NCI-H2196 treated with DMSO at 0.1 percent for 48 hours (cell line): ENCODE results near the gene INTS14.

Experiments
- DNase-seq: peaks from one replicate; lab custom pipeline; 2025; ENCODE audit not compliant: unreplicated experiment; lab: John Stamatoyannopoulos, UW

INTS14 gene

GRCh38 chr15:65532738-65533051 lies 78.2 kb downstream of the INTS14 start:
- no peak for DNase-seq

GRCh38 chr15:65530318-65531111 lies 80.4 kb downstream of the INTS14 start, which contains the start of gene HACD3:
Gene HACD3, plus strand, starts transcription at chr15:65530463. Its CDS starts 169 bp downstream, at chr15:65530632.
- peak; percentile 38 for DNase-seq

- no peak for DNase-seq
Observed at GRCh38 chr15:65529762-65530317, 81.1 kb downstream of the INTS14 start.
